GM18861 (cell line): Measurements from ENCODE around the gene S1PR1.
A peak's percentile ranks its signal among the peaks of the same experiment; 100 is the strongest.
"Not testable (repeated sequence)": the region's sequence is repeated elsewhere in the genome, so short reads cannot be mapped to it uniquely, and the experiment has no call there.

Experiments used
- ATAC-seq: cut with Tn5 transposase; IDR thresholded peaks from one replicate; pipeline ENCODE4 v1.9.1; 2021; ENCODE audit not compliant: unreplicated experiment

S1PR1 gene

GRCh38 chr1:101236516-101237228 is at the start of gene S1PR1:
Gene S1PR1, plus strand, starts transcription at chr1:101237019. Its CDS starts 1,966 bp downstream, at chr1:101238985.
- peak; percentile 22 for ATAC-seq

GRCh38 chr1:101187297-101187696 is 49.5 kb upstream of the S1PR1 start:
- no peak for ATAC-seq

GRCh38 chr1:101188331-101188730 is 48.5 kb upstream of the S1PR1 start:
- no peak for ATAC-seq

- not testable (repeated sequence) for ATAC-seq
Observed at GRCh38 chr1:101188968-101189367, 47.9 kb upstream of the S1PR1 start.

- no peak for ATAC-seq
Observed at GRCh38 chr1:101190441-101190840, 46.4 kb upstream of the S1PR1 start.

GRCh38 chr1:101191049-101191448 is 45.8 kb upstream of the S1PR1 start:
- no peak for ATAC-seq

GRCh38 chr1:101193733-101194169 is 43.1 kb upstream of the S1PR1 start:
- no peak for ATAC-seq

- no peak for ATAC-seq
Observed at GRCh38 chr1:101194746-101195145, 42.1 kb upstream of the S1PR1 start.

- no peak for ATAC-seq
Observed at GRCh38 chr1:101196668-101197067, 40.2 kb upstream of the S1PR1 start.

GRCh38 chr1:101198842-101199636 is 37.8 kb upstream of the S1PR1 start:
- ATAC-seq: peak; percentile 98

- ATAC-seq: no peak
Observed at GRCh38 chr1:101199637-101199982, 37.2 kb upstream of the S1PR1 start.

GRCh38 chr1:101200513-101200912 is 36.3 kb upstream of the S1PR1 start:
- ATAC-seq: no peak

- no peak for ATAC-seq
Observed at GRCh38 chr1:101203820-101204540, 32.8 kb upstream of the S1PR1 start.

GRCh38 chr1:101205457-101205856 is 31.4 kb upstream of the S1PR1 start:
- no peak for ATAC-seq

- ATAC-seq: not testable (repeated sequence)
Observed at GRCh38 chr1:101206139-101206538, 30.7 kb upstream of the S1PR1 start.

GRCh38 chr1:101207271-101207670 is 29.5 kb upstream of the S1PR1 start:
- not testable (repeated sequence) for ATAC-seq

GRCh38 chr1:101207891-101208290 is 28.9 kb upstream of the S1PR1 start:
- no peak for ATAC-seq

GRCh38 chr1:101215363-101216011 is 21.3 kb upstream of the S1PR1 start:
- no peak for ATAC-seq

- no peak for ATAC-seq
Observed at GRCh38 chr1:101216623-101217022, 20.2 kb upstream of the S1PR1 start.

GRCh38 chr1:101217148-101217547 is 19.7 kb upstream of the S1PR1 start:
- ATAC-seq: no peak

- not testable (repeated sequence) for ATAC-seq
Observed at GRCh38 chr1:101218968-101219367, 17.9 kb upstream of the S1PR1 start.
